ENCODE data around the gene ELOF1.

DNA sequence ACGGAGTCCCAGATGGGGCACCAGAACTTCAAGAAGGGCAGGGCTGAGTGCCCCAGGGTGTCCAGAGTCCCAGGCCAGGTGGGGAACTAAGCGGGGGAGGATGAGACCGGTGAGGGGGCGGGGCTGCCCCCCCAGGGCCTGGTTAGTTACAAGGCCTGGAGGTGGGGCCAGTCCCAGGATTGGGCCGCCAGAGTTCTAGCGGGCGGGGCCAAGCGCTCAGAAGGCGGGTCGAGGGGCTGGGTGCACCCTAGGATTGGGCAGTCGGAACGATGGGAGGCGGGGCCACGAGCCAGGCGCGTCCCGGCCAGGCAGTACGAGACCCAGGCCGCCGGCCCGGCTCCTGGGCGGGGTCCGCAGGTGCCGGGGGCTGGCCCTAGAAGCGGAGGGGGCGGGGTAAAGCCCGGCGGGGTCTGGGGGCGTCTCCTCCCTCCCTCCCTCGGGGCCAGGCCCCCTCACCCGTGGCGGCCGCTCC, 54.0 kb downstream of the ELOF1 start:
- no peak for TF ChIP-seq USF2 (IDR thresholded peaks at IDR 0.05; ENCODE audit: borderline replicate concordance, low read depth, low read length)
- no peak for TF ChIP-seq CTCF (IDR thresholded peaks at IDR 0.05)
- no peak for TF ChIP-seq FOXM1 (IDR thresholded peaks at IDR 0.05; ENCODE audit: low read depth)
- no peak for TF ChIP-seq NRF1 (IDR thresholded peaks at IDR 0.05; ENCODE audit: low read depth, low read length)
- no peak for TF ChIP-seq EZH2phosphoT487 (IDR thresholded peaks at IDR 0.05; ENCODE audit: borderline replicate concordance, low read depth)
- TF ChIP-seq RAD21 (IDR thresholded peaks at IDR 0.05; ENCODE audit: low read length) = no peak
- TF ChIP-seq REST (IDR thresholded peaks at IDR 0.05; ENCODE audit: low read depth, low read length) = no peak
- TF ChIP-seq, protein P1, sequence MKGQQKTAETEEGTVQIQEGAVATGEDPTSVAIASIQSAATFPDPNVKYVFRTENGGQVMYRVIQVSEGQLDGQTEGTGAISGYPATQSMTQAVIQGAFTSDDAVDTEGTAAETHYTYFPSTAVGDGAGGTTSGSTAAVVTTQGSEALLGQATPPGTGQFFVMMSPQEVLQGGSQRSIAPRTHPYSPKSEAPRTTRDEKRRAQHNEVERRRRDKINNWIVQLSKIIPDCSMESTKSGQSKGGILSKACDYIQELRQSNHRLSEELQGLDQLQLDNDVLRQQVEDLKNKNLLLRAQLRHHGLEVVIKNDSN (IDR thresholded peaks at IDR 0.05; ENCODE audit: borderline replicate concordance, low read depth) = no peak
- TF ChIP-seq, protein P2, sequence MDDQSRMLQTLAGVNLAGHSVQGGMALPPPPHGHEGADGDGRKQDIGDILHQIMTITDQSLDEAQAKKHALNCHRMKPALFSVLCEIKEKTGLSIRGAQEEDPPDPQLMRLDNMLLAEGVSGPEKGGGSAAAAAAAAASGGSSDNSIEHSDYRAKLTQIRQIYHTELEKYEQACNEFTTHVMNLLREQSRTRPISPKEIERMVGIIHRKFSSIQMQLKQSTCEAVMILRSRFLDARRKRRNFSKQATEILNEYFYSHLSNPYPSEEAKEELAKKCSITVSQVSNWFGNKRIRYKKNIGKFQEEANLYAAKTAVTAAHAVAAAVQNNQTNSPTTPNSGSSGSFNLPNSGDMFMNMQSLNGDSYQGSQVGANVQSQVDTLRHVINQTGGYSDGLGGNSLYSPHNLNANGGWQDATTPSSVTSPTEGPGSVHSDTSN (IDR thresholded peaks at IDR 0.05) = no peak
- TF ChIP-seq MEF2A (IDR thresholded peaks at IDR 0.05; ENCODE audit: borderline replicate concordance, low read depth) = no peak
- TF ChIP-seq POLR2AphosphoS5 (IDR thresholded peaks at IDR 0.05; ENCODE audit: low read depth, low read length) = no peak
- TF ChIP-seq RFX5 (IDR thresholded peaks at IDR 0.05; ENCODE audit: low read length) = no peak
- no peak for TF ChIP-seq JUND (IDR thresholded peaks at IDR 0.05)
- no peak; the same call in 1 of the 2 replicates for TF ChIP-seq SIN3A (IDR thresholded peaks at IDR 0.05; ENCODE audit: borderline replicate concordance, low read depth, low read length)

Data from SK-N-SH (cell line).